Superior temporal gyrus (tissue), 1 donor: ENCODE data around the gene CRACDL.

ENCODE experiments used
- DNase-seq: peaks from one replicate; pipeline ENCODE4 v3.0.0-alpha.2; 2016; ENCODE audit errors: extremely low spot score

CRACDL gene

DNA sequence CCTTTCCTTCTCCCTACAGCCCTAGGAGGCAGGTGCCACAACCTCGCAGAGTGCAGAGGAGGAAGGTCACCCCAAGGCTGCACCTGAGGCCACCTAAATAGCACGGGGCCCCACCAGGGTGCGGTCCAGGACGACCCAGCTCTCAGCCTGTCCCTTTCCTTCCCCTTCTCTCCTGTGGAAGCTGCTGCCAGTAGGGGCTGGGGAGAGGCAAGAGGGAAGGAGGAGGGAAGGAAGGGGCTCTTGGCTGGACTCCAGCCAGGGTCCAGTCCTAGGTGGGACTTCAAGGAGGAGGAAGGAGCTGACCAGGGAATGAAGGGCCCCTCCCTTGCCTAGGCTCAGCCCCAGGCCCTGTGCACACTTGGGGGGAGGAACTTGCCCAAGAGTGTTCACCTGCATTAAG, 11.1 kb downstream of the CRACDL start:
- no peak for DNase-seq

DNA sequence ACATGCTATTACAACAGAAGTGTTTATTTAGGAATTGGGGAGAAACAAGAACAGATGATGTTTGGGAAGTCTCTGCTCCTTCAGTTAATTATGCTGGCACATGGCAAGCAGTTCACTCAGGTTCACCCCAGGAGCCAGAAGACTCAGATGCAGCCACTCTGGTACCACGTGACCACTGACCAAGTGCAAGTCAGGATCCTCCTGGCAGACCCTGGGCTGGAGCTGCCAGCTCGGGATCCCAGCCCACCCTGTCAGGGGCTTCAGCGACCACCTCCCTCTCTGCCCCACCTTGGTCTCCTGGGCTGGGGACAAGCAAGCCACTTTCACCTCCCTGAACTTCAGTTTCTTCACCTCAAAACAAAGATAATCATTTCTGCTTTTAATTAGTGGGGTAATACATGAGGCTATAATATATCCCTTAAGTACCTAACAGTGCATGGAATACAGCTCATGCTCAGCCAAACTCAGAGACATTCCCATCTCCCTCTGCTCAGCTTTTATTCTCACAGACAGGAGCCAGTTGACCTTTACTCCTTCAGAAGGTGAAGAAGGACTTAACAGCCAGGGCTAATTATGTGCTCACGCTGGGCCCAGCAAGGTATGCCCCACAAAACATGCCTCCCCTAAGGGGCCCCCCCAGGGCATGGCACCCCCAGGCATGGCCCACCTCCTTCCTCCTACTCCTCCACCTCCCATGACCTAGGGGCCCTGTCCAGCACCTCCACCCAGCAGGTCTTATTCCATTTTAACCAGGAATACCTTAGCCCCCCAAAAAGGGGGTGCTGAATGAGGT, 11.8 kb downstream of the CRACDL start:
- no peak for DNase-seq

DNA sequence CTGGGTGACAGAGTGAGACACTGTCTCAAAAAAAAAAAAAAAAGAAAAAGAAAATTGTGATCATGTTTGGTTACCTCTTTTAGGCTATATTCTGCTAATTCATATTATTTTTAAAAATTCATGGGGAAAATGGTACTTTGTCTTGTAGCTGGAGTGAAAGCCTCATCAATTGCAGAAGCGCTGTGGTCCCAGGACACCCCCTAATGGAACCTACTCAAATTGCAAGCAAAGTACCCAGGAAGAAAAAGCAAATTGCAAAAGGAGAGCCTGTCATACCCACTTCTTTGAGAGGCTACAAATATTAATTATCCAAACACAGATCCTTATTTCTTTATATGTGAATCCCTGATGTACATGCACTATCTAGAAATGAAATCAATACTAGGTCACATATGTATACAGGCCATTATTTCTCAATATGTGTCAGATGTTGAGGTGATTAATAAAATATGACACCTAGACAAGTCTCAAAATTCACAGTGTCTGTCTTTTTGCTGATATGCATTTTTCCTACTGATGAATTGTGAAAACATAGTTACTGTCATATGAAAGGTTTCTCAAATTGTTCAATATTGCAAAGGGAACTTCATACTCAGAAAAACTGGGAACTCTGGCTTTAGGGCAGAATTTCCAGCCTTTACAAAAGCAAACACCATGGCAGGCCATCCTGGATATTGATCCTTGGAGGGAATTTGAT, 12.6 kb downstream of the CRACDL start:
- no peak for DNase-seq

DNA sequence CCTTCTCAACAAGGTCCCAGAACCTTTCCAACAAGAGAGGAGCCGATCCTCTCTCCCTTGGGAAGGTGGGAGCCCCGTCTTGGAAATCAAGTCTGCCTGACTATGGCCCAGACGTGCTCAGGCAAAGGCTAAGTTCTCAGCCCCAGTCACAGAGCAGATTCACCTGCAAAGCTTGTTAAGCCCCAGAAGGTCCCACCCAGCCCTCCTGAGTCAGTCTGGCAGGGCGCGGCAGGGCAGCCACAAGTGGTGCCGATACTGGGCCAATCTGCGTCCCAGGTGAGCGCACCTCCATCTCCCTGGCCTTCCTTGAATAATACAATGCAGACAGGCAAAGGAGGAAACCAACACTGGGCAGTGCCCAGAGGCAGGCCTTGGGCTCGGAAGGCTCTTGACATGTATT, 15.0 kb downstream of the CRACDL start:
- DNase-seq: no peak

DNA sequence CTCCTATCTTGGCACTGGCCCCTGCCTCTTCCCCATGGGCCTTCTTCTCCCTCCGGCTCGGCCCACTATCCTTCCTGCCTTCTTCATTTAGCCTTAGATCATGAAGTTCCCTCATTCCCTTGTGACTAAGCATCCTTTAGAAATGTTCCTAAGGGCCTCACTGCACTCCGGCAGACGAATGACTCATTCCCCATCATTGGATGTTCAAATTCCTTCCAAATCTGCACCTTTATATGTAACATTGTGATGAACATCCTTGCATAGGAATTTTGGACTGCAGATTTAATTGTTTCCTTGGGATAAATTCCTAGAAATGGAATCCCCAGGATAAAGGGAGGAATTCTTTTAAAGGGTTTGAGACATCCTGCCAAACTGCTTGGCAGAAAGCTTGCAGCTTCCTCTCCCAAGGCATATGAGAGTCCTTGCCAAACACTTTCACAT, 19.0 kb downstream of the CRACDL start:
- peak; percentile 75 for DNase-seq

DNA sequence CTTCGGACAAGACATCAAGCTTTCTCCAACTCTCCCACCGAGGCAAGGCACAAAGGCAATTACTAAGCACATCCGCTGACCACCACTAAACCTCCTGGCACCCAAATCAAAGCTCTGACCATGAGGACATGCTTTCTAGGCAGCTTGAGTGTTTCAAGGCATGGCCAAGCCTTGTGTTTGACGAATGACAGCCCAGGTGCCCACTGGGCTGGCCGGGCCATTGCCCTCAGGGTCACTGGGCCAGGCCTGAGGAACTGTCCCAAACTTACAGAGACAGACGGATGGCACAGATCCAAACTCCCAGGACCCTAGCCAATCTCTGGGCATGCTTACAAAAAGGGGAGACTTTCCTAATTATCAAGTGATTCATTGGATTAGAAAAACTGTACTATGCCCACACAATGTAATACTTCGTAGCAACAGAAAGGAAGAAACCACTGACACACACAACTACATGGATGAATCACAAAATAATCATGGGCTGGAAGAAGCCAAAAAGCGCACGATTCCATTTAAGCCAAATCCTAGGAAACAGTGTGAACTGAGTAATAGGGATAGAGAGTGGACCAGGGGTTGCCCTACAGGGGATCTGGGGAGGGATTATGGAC, 20.2 kb downstream of the CRACDL start:
- no peak for DNase-seq

DNA sequence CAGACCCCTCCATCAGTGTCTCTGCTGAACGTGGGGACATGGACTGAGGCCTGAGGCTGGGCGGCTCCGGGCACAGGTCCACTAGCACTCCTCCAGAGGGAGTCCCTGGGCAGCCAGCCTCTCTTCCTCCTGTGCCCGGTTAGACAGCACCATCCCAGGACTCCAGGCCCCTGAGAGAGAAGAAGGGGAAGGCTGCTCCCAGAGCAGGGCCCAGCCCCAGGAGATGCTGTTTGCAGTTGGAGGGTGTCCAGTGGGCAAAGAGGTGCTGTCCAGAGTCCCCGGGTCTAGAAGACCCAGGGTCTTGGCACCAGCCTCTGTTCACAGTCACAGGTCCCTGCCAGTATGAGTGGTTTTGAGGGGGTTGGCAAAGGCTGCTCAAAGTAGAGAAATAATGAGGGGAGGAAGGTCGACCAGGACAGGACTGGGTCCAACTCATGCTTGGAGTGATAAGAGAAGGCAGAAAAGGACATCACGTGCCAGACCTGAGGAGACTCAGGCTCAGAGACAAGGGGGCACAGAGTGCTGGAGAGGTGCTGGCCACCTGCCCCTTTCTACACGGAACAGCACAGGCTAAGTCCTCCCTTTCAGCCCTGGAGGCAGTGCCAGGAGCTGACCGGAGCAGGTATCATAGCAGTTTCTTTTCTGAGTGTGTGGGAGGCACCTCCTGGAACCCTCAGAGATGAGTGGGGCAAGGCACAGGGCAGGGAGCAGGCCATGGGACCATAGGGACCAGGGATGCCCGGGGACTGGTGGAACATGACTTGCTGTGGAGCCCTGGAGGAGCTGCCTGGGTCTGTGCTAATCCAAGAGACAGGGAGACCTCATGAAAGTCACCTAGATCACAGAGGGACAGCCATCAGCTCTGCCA, 21.1 kb downstream of the CRACDL start:
- no peak for DNase-seq

DNA sequence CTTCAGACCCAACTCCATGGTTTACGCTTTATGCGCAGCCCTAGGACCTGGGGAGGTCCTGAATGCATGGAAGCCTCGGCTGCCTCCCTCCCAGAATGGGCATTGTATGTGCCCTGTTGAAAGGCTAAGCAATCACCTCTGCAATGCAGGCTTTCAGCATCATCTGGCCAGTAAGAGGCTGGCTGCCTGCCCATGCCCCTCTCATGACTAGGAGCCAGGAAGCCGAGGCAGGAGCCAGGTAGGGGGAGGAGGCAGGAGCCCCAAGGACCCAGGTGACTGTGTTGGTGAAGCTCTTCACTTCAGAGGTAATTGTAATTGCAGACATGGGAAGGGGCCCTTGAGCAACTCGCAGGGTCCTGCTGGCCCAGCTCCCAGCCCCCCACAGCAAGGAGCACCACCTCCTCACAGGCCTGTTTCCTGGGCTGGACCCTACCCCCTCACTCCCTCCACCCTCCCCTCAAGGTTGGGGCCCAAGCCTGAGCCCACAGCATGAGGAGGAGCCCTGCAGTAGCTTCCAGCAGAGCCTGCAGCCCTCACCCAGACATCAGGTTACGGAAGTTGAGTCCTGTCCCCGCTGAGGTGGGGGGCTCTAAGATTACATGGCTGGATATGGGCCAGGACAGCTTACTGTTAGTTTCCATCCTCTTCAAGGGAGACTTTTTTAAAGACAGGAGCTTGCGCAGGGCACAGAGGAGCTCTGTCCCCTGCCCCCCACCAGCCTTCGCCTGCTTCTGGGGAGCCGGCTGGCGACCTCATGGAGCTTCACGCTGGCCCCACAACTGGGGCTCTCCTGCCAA, 21.9 kb downstream of the CRACDL start:
- peak; percentile 9 for DNase-seq

DNA sequence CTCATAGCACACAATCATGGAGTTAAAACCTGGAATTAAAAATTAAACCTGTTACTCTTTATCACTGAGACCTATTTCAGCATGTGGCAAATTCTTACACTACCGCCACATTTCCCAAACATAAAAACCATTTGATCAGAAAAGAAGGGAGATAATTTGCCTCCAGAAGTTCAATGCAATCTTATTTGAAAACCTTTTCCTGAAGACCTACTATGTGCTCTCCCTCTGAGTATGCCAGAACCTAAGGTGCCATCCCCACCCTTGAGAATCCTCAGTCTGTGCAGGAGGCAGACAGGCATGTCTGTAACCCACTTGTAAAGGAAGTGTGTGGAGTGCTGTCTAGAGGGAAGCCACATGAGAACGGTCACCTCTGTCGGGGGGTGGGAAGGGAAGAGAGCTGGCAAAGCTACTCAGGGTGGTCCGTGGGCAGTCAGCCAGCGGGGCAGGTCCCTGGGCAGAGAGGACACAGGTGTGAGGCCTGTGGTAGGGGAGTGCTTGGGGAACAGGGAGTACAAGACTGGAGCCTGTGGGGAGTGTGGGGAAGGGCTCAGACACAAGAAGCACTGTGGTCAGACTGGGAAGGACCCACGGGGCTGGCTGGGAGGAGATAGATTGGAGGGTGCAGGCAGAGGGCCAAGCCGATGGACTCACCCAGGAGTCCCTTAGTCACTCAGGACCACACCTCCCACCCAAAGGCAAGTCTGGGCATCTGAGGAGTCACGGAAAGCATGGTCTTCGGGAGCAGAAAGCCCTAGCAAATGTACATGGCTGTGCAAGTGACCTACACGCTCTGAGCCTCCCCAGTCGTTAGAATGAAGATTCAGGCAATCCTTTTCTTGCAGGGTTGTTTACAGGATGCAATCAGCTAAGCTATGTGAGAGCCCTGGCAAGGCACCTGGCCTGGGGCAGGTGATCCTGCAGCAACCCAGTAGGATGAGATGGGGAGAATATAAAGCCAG, 22.8 kb downstream of the CRACDL start:
- DNase-seq: peak; percentile 12

DNA sequence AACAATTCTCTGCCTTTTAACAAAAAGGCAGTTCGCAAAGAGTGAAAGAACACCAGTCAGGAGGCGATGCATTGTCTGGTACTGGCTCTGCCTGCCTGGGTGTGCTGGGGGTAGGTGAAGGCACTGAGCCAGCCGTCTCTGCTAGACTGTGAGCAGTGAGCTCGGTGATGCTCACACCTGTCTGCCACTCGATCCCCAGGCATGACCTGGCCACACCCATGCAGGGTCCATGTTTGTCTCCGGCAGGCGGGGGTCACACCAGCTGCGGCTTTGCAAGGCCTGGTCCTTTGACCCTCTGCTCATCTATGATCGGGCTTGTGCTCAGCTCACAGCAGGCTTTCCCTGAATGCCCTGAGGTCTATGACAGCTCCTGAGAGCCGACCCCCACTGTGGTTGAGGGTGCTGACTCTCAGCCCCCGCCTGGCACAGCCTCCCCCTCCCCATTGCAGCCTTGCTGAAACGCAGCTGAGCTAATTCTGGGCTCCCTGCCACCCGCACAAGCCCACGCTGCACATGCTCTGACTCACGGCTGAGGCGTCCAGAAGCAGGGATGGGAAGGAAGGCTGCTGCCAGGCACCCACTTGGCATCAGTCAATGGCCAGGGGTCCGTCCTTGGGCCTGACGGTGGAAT, 23.7 kb downstream of the CRACDL start:
- DNase-seq: peak; percentile 78

DNA sequence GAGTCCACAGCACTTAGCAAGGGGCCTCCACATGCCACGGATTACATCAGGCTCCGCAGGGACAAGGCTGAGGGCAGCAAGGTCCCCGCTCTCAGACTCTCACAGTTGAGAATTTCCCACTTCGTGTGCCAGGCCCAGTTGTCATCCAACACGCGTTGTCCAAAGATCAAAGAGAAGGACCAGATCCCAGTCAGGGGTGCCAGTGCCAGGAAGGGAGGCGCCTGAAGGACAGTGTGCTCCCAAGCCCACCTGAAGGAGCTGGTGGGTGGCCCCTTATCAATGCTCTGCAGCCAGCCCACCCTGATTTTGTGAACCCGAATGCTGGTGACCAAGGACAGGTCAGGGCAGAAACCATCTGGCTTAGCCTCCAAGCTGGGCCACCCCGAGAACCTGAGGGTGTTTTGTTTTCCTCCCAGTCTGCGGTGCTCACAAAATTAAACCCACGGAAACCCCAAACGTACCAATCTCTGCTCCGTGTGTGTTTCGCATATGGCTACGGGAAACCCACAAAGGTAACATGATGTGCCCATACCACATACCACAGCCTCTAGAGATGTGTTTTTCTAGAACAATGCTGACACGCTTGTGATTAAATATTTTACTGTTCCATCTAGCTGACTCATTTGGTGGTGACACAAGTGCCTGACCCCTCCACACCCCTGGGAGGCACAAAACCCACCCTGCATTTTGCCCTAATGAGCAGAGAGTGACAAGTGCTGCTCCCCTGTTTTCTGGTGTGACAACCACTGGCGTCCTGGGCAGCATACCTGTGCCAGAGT, 24.5 kb downstream of the CRACDL start:
- DNase-seq: no peak

DNA sequence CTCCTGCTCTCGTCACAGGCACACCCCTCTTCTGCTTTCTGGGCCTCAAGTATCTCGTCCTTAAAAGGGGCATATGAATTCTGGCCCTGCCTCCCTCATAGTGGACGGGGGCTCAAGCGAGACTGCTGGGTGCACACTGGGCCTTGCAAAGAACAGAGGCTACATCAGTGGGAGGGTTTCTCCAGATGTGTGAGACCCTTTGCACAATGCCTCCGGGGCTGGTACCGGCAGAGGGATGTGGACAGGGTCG, 25.0 kb downstream of the CRACDL start:
- no peak for DNase-seq

DNA sequence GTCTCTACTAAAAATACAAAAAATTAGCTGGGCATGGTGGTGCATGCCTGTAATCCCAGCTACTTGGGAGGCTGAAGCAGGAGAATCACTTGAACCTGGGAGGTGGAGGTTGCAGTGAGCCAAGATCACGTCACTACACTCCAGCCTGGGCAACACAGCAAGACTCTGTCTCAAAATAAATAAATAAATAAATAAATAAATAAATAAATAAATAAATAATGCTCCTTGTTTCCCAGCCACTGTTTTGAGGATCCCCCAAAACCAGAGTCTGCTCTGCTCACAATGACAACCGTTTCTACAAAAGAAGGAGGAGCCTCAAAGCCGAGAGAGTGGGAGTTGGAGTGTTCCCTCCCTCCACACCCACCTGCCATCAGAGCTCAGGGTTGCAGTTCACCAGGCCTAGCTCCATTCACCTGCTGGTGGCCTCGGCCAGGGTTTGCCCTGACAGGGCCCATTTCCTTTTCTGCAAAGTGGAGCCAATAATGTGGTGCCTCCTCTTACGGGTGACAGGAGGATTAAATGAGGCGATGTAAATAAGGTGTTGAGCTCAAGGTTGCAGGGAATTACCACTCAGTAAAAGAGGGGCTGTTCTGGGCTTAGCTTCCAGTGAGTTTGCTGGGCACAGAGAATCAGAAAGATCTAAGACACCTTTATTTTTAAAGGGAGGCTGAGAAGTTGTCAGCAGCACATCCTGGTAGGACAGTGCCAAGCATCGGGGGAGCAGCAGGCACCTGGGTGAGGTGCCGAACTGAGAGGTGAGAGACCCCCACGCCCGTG, 25.5 kb downstream of the CRACDL start:
- DNase-seq: no peak

DNA sequence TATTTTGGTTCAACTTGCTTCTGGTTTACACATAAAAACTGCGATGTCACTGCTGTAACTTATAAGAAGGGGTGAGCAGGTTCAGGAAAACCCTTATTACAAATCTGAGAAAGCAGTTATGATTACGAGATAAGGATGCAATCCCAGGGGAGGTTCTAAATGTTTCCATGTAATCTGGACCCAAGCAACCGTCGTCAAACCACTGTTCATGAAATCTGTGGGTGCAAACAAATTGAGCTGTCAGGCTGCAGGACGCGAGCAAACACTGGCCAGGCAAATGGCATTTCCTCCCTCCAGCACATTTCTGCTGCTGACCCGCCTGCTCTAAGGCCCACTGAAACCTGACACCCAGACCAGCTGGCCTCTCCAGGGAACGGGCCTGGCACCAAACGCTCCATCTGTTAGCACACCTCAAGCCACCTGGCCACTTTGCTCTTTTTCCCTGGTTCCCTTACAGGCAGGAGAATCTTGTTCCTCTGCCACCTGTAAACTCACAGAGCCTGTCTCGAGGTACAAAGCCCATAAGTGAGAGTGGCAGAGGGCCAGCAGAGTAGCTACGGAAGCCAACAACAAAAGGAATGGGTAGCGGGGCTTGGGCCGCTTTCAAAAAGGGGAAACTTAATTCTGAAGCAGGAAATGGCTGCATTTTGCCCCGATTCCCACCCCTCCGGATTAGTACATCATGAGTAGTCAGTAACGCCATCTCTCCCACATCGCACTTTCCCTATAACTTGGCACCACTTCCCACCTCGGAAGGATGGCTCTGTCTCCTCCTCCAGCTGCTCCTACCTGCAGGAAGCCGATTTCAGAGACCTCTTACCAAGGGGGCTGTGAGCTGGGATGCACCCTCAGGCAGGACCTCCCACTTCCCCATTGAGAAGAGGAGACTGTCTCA, 26.5 kb downstream of the CRACDL start:
- no peak for DNase-seq

DNA sequence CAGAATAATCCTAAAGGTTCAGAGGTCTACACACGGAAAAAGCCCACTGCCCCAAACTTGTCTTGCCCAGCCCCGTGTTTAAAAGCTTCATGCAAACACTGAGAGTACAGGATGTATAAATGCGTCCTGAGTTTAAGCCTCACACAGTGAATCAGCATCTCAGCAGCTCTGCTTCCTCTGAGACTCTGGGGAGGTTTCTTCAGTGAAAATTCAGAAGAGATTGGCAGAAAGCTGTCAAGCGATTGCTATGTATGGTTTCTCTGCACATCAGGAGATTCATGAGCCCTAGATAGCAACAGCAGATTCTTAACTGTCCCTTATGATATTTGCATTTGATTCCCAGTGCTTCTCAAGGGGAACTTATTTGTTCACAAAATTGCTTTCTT, 27.1 kb downstream of the CRACDL start:
- no peak for DNase-seq

DNA sequence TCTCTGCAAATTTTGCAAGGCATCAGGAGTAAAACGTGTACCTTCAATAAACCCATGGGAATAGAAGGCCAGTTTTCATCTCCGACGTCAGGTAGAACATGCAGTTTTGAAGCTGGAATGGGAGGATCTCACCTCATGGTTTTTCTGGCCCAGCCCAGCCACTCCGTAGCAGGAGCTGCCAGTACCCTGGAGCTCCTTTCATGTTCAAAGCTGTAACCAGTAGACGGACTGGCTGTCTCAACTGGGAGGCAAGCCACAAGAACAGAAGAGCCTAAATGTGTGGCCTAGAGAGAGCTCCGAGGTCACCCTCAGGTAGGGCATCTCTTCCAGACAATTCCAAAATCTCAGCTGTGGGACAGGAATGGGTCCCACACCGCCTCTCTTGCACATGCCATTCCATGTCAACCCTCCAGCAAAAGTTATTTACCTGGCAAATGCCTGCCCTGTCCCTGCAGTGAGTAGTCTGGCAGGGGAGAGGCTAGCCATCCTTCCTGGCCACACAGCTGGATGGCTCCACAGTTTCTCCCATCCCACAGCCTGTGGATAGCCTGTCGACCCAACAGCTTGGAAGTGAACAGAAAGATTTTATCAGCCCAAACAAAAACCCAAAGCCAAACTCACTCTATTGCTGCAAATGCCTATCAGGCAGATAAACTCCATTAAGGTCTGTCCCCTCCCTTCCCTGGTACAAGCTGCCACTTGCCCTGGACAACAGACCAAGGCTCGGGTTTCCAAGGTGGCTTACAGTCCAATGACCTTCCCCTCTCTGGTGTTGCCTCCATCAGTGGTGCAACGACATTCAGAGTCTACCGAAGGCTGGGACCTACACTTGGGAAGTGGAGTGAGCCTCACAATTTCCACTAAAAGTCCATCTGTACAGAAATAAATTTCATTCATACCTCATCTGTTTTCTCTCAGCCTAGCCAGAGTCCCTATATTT, 27.8 kb downstream of the CRACDL start:
- no peak for DNase-seq
